ENCODE measurements around the gene HSD11B2. TPM values are rescaled to one million over a fixed set of nuclear protein-coding genes. Genes with fewer than 3 reads are reported as not detected.

Gene HSD11B2
- total RNA-seq, 1 experiment from 2014 or later, result 9.7 TPM

DNA sequence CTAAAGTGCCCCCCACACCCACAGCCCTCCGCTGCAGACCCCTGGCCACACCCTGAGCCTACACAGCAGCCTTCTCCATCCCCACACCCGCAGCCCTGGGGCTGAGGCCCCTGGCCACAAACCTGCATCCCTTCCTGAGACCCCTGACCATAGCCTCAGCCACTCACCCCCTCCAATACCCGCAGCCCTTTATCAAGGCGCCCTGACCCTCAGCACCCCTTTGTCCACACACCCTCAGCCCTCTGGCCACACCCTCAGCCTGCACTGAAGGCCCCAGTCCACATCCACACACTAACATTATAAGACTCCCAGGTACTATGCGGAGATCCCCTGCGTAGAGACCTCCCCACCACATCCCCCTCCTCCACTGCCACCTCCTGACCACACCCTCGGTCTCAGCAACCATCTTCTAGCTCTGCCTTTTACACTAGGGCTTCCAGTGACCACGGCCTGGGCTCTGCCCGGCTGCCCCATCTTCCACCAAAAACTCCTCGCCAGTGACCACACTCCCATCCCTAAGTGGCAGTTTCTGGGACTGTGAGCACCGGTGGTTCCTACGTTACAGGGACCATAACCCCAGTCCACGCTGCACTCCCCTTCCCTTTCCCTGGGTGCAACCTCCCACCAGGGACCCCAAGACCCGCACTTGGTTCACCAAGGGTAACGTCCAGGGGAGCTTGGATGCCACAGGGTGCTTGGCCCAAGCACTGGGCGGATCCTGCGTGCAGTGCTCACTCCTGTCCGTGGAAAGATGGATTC, 38.4 kb upstream of the HSD11B2 start (continued):
- TF ChIP-seq, protein P1, sequence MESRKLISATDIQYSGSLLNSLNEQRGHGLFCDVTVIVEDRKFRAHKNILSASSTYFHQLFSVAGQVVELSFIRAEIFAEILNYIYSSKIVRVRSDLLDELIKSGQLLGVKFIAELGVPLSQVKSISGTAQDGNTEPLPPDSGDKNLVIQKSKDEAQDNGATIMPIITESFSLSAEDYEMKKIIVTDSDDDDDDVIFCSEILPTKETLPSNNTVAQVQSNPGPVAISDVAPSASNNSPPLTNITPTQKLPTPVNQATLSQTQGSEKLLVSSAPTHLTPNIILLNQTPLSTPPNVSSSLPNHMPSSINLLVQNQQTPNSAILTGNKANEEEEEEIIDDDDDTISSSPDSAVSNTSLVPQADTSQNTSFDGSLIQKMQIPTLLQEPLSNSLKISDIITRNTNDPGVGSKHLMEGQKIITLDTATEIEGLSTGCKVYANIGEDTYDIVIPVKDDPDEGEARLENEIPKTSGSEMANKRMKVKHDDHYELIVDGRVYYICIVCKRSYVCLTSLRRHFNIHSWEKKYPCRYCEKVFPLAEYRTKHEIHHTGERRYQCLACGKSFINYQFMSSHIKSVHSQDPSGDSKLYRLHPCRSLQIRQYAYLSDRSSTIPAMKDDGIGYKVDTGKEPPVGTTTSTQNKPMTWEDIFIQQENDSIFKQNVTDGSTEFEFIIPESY (IDR thresholded peaks at IDR 0.05; ENCODE audit: extremely low read depth, insufficient replicate concordance, low read length), result no peak
- TF ChIP-seq TCF7L2 (IDR thresholded peaks at IDR 0.05; ENCODE audit: borderline replicate concordance, extremely low read depth, insufficient read depth, insufficient read length) (no peak), RAD21 (IDR thresholded peaks at IDR 0.05; ENCODE audit: low read depth) (no peak)
- TF ChIP-seq, protein P2, sequence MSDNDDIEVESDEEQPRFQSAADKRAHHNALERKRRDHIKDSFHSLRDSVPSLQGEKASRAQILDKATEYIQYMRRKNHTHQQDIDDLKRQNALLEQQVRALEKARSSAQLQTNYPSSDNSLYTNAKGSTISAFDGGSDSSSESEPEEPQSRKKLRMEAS (IDR thresholded peaks at IDR 0.05), result no peak

DNA sequence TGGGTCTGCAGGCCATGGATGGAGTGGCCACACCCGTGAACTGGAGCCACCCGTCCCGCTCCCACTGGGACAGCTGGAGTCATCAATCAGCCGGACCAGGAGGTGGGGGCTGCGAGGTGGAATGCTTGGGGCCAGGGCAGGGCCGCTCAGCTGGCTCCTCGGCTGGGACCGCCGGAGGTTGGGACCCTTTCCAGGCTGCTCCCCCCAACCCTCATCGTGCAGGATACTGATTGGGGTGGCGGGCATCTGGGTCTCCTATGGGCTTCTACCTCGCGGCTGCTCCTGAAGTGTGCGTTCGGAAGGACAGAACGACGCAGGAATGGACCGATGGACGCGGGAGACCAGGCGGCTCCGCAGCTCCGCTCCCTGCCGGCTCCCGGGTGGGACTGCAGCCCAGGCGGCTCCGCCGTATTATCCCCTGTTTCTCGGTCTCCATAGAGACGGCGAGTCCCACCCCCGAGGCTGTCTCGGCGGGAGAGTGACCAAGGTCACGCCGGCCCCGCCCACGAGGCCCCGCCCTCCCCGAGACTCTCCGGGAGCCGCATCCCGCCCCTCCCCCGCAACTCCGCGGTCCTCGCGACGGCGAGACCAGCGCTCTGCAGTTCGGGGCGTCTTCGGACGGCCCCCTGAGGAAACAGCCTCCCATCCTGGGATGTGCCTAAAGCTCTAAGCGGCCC, 37.7 kb upstream of the HSD11B2 start, which contains the start of gene TPPP3:
Gene TPPP3, minus strand, starts transcription at position 388 of the 677 bp plus-strand sequence. CDS start 2,387 bp downstream, outside the sequence.
- ChIA-PET CTCF (no interaction called here), RAD21 (ENCODE audit: low non-redundant PET in 1 of 2, low total read pairs in 2 of 2, uncharacterized antibody in 2 of 2, unreplicated experiment in 2 of 2) (no interaction called here), POLR2A (no interaction called here)
- Histone ChIP-seq H3K36me3 (ENCODE audit: control insufficient read depth in 1 of 2, insufficient read depth in 2 of 2, low read length in 2 of 2) (no peaks in the 10 kb centered on the region), H3K9ac (ENCODE audit: low read length) (no peak within 1 kb of the TSS), H3K27me3 (ENCODE audit: insufficient read depth, low read length) (no peaks in the 10 kb centered on the region), H3K9me2 (ENCODE audit: insufficient read depth) (no peaks in the 10 kb centered on the region), H3K9me3 (ENCODE audit: control insufficient read depth in 1 of 2, insufficient read depth in 1 of 2, low read depth in 1 of 2, low read length in 2 of 2) (no peaks in the 10 kb centered on the region), H3K4me2 (ENCODE audit: low read length) (no peak within 1 kb of the TSS), H3K79me2 (ENCODE audit: insufficient read depth, low read length) (no peaks in the 10 kb centered on the region), H3K4me1 (ENCODE audit: control insufficient read depth in 1 of 2, insufficient read depth in 2 of 2, low read length in 2 of 2) (peaks cover 10 to 20% of the 10 kb centered on the region in 2 experiments), H3K4me3 (replicated peaks in 1 of 2; ENCODE audit: low read depth in 1 of 2, low read length in 2 of 2) (no peak within 1 kb of the TSS), H3K27ac (ENCODE audit: low read depth, low read length) (no peak within 1 kb of the TSS), H4K20me1 (ENCODE audit: insufficient read depth) (no peaks in the 10 kb centered on the region), H2AFZ (ENCODE audit: low read depth, low read length, poor library complexity, severe bottlenecking) (no peak within 1 kb of the TSS)
- ATAC-seq (no peak), DNase-seq (ENCODE audit: low read depth, low spot score) (no peak)
- BruUV-seq (replicated peaks), result no TSS peak
- intact Hi-C loops (cut with micrococcal nuclease), result no loop called here
- TF ChIP-seq CEBPB (IDR thresholded peaks at IDR 0.05; ENCODE audit: low read depth) (no peak), EZH2phosphoT487 (IDR thresholded peaks at IDR 0.05; ENCODE audit: borderline replicate concordance) (no peak), POLR2AphosphoS5 (IDR thresholded peaks at IDR 0.05; ENCODE audit: low read depth, low read length) (no peak), JUND (IDR thresholded peaks at IDR 0.05) (no peak), FOSL1 (IDR thresholded peaks at IDR 0.05; ENCODE audit: low read depth) (no peak), TCF7L2 (IDR thresholded peaks at IDR 0.05; ENCODE audit: borderline replicate concordance, extremely low read depth, insufficient read depth, insufficient read length) (no peak), CBX3 (IDR thresholded peaks at IDR 0.05; ENCODE audit: low read depth) (no peak), ZNF274 (IDR thresholded peaks at IDR 0.05; ENCODE audit: low read depth, low read length) (no peak)
- TF ChIP-seq, protein P1 (IDR thresholded peaks at IDR 0.05; ENCODE audit: extremely low read depth, insufficient replicate concordance, low read length), result no peak

All from HCT116 (cell line).